Stimulated activated CD8-positive, alpha-beta memory T cell treated with anti-CD3 and anti-CD28 coated beads, Interleukin-4, amount 100 ng/mL, for 4 hours (primary cell): ENCODE measurements around the gene KRTAP1-3.
"Not testable (repeated sequence)": the region's sequence is repeated elsewhere in the genome, so short reads cannot be mapped to it uniquely, and the experiment has no call there.

Source experiments
- DNase-seq, 2 donors: peaks; one replicate each; pipeline ENCODE4 v3.0.0-alpha.2; 2020; ENCODE audit warnings: low read depth in 2 of 2, low spot score in 1 of 2

KRTAP1-3 gene

DNA sequence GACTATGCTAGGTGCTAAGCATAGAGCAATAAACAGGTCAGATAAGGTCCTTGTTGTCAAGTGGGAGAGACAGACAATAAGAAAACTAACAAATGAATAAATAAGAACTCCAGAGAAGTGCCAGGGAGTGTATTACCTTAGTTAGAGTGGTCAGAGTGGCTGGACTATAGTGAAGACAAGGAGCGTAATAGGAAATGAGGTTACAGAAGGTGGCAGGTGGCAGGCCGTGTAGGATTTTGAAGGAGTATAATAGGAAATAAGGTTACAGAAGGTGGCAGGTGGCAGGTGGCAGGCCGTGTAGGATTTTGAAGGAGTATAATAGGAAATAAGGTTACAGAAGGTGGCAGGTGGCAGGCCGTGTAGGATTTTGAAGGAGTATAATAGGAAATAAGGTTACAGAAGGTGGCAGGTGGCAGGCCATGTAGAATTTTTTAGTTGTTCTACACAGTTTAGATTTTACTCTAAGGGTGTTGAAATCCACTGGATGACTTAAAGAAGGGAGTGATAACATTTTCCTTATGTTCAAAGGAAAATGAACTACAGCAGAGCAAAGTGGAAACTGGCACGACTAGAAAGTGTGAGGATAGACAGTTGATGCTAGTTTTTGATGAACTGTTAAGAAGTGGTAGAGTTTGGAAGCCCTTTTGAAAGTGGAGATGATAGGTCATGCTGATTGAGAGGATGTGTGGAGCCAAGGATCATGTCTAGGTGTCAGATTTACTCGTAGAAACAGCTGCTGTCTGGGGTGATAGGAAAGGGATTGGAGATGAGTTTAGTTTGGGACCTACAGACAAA is 22.2 kb downstream of the KRTAP1-3 start:
- DNase-seq = no peak

DNA sequence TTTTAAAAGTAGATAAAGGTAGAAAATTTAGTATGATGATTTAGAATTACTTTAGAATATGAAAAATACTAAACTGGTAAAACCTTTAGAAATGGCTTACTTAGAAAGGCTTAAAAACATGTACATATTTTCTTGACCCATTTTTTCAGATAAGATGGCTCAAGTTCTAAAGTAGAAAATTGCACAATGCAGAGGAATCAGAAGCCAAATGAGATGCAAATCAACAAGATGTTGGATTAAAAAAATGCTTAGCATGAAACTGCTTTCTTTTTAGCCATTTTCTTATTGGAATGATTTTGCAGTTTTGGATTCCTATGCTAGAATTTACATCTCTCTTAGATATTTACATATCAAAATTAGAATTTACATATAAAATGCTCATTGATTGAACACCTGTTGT is 24.2 kb downstream of the KRTAP1-3 start:
- DNase-seq = no peak

DNA sequence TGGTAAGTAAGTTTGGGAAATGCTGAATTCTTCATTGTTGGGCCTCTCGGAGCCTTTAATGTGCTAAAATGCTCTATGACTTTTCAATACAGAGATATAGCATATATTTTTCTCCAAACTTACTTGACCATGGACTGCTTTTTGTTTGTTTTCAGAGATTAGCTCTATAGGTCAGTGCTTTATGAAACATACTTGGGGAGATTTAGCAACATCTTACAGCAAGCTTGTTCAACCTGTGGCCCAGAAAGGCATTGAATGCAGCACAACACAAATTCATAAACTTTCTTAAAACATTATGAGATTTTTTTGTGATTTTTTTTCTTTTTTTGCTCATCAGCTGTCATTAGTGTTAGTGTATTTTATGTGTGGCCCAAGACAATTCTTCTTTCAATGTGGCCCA is 24.7 kb downstream of the KRTAP1-3 start:
- no peak for DNase-seq

DNA sequence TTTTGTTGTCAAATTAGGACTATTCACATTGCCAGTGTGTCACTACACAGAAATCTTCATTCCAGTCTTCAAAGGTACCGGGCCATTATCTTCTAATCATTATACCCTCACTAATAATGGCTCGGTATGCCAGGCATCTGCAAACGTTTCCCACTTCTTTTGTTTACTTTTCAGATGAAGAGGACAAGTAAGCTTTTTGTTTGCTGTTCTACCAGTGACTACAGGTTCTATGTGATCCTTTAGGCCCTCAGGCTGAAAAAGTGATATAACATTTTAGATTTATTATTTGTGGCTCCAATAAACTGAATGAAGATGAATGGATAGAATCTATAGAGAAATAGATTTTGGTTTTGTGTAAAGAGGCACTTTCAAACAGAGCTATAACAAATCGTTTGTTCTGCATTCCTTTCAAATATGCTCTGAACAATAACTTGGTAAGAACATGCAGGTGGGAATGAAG is 25.3 kb downstream of the KRTAP1-3 start:
- DNase-seq = no peak

DNA sequence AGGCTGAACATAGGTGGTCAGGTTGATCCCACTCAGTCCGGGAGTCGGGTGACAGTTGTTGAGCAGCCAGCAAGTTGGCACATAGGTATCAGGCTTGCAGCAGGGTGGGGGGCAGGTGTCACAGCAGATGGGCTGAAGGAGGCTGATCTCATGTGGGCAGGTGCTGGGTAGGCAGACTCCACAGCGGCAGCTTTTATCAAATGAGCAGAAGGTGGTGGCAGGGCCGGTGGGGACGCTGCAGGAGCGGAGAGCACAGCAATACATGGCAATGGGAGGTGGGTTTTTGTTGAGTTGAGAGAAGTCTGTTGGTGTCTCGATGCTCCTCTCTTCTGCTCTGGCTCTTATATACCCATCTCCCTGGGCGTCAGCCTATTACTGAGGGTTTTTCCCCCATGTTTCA is 25.9 kb downstream of the KRTAP1-3 start, which contains the start of gene KRTAP3-1:
Gene KRTAP3-1, minus strand, starts transcription at position 318 of the 400 bp plus-strand sequence. Its CDS starts 54 bp downstream, at position 264.
- no peak for DNase-seq

DNA sequence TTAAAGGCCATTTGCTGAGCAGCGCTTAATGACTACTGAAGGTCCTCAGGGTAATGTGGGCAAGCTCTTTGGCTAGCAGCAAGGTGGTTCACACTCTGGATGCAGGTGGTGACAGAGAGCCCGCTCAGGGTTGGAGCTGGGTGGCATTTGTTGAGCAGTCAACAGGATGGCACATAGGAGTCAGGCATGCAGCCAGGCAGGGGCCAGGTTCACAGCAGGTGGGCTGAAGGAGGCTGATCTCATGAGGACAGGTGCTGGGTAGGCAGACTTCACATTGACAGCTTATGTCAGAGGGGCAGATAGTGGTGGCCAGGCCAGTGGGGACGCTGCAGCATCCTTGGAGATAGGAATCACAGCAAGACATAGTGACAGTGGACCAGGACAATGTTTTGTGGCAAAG is 30.3 kb downstream of the KRTAP1-3 start:
- DNase-seq = no peak

DNA sequence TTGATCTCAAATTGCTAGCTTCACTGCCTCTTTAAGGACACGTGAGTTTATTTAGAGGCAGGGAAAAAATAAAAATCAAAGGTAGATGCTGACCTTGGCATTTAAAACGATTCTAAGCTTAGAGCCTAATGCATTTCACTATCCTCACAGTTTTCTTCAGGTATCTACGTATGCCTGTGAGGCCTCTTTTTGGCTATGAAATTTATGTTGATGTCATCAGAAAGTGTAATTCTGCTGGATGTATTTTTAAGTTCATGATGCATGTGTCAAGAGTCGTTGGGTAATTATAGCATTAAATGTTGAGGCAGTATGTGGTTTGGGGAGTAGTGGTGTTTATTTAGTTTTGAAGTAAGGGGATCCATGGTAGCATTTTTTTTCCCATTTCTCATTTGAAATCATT is 30.7 kb downstream of the KRTAP1-3 start:
- no peak for DNase-seq

DNA sequence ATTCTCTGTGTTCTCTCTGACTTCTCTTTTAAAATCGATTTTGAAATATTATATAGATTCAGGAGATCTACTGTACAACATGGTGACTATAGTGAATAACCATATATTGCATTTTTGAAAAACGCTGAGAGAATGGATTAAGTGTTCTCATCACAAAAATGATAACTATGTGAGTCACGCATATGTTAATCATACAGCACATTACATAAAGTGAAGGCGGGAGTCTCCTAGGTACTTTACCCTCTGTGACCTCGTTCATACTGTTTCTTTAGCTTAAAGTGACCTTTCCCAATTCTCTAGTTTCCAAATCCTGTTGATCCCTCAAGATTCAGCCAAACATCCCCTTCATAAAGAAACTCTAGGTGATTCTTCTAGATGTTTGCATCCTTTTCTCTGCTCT is 31.9 kb downstream of the KRTAP1-3 start:
- DNase-seq = no peak

DNA sequence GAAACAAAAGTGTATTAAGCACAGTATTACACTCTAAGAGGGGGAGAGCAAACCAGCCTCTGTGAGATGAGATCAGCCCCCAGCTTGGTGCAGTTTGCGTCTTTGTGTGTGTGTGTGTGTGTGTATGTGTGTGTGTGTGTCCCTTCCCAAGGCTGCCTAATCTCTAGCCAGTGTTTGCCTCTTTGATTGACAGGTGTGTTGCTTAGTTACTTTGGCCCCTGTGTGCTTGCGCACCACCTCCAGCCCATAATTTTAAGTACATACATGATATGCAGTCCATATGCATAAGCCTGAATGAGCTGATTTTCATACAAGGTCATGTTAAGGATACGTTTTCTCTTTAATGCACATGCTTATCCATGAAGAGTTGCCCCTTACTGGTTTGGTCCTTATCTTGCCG is 32.9 kb downstream of the KRTAP1-3 start:
- no peak for DNase-seq

DNA sequence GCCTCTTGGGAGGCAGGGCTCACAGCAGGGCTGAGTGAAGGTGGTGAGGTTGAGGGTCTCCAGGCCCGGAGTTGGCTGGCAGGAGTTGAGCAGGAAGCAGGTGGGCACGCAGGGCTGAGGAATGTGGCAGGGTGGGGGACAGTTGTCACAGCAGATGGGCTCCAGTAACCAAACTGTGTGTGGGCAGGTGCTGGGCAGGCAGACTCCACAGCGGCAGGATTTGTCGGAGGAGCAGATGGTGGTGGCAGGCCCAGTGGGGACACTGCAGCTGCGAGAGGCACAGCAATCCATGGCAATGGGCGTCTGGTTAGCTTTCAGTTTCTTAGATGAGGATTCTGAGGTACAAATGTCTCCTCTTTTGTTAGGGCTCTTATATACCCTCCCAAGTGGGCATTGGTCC is 35.1 kb downstream of the KRTAP1-3 start, which contains the start of gene KRTAP3-2:
Gene KRTAP3-2, minus strand, starts transcription at position 344 of the 400 bp plus-strand sequence. Its CDS starts 53 bp downstream, at position 291.
- not testable (repeated sequence) for DNase-seq

DNA sequence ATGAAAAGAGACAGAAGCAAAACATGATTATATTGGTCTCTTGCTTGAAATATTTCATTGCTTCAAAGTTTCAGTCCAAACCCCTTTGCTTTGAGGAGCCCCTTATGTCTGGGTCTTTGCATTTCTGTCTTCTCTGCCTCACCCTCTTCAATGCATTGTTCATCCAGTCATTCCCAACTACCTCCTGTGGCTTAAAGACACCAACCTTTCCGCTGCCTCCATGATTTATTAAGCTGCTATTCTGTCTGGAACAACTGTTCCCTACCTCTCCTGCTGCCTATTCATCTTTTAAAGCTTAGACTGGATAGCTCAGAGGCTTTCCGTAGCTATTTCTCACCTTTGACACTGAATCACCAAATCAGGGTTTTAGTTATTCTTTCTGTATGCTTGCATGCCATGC is 37.3 kb downstream of the KRTAP1-3 start:
- no peak for DNase-seq

DNA sequence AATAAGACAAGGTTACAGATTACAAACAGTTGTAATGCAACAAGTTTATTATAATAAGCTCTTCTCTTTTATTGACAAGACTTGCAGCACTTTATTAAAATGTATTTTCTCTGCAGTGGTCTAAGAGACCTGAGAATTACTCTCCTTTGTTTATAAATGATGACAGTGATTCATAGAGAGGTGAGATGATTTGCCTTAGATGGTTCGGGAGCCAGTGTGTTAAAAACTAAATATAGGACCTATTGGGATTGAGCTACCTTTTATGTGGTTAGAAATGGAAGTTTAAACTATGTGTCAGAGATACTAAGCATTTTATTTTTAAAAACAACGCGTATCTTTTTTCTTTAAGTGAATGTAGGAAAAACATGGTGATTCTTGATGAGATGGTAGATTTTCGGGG is 37.8 kb downstream of the KRTAP1-3 start:
- DNase-seq = no peak

DNA sequence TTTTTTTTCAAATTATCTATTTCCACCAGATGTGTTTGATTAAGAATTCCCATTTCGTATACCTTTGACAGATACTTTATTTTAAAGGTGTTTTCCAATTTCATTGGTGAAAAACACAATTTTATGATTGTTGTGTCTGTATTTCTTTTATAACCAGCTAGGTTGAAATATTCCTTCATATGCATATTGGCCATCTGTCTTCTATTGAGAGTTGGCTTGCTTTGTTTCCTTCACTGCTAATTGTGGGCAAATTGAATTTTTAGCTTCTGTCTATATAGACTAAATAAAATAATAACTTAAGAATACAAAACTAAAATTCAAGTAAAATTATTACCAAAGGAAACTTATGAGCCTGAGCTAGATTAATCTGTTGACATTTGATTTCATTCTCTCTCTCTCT is 39.6 kb downstream of the KRTAP1-3 start:
- no peak for DNase-seq

DNA sequence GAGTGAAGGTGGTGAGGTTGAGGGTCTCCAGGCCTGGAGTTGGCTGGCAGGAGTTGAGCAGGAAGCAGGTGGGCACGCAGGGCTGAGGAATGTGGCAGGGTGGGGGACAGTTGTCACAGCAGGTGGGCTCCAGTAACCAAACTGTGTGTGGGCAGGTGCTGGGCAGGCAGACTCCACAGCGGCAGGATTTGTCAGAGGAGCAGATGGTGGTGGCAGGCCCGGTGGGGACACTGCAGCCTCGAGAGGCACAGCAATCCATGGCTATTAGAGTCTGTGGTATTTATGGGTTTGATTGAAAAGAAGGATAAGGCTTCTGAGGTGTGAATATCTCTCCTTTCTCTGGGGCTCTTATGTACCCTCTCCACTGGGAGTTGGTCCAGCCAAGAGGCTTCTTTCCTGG is 40.8 kb downstream of the KRTAP1-3 start, which contains the start of gene KRTAP3-3:
Gene KRTAP3-3, minus strand, starts transcription at position 326 of the 400 bp plus-strand sequence. Its CDS starts 67 bp downstream, at position 259.
- DNase-seq = no peak

DNA sequence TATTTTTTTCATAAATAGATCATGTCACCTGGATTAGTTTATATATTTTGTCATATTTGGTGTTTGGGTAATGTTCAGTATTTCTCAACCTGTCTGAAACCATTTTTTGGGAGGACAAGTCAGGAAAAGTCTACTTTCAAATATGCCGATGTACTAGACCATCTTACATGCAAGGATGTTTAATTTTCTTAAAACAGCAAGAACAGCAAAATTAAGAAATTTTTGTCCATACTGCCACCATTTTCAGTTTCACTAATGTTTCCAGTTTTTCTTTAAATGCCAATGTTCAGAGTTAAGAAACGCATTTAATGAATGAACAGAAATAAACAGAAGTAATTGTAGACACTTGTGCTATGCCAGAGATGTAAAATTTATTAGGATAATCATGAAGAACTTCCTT is 41.6 kb downstream of the KRTAP1-3 start:
- DNase-seq = no peak

DNA sequence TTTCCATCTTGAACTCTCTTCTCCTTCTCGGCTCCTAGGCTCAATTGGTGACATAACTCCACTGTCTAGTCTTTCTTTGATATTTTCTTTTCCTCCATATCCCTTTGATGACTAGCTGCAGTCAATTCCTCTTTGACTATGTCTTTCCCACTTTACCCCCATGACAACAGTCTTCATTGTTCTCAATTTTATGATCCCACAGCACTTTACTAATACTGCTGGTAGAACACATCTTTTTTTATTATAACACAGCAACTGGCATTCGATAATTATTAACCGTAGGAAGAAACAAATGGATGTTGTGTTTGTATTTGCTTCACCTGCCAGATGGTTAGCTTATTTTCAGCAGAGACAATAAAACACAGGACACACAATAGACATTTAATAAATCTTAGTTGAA is 42.0 kb downstream of the KRTAP1-3 start:
- DNase-seq = no peak

DNA sequence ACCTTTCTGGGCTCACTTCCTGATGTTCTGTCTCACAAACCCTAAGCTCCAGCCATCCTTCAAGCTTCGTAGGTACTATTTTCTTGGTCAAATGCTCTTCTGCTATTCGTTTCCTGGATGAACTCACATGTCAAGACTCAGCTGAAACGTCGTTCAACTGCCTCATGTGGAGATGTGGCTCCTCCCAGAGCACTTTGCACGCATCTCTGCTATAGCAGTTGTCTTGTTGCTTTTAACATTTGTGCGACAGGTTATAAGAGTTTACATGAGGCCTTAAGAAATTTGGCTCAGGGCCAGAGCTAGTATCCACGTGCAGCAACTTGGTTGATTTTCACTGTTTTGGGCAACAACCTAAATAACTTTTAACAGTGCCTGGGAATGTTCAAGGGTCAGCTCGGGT is 47.8 kb downstream of the KRTAP1-3 start:
- DNase-seq = no peak

DNA sequence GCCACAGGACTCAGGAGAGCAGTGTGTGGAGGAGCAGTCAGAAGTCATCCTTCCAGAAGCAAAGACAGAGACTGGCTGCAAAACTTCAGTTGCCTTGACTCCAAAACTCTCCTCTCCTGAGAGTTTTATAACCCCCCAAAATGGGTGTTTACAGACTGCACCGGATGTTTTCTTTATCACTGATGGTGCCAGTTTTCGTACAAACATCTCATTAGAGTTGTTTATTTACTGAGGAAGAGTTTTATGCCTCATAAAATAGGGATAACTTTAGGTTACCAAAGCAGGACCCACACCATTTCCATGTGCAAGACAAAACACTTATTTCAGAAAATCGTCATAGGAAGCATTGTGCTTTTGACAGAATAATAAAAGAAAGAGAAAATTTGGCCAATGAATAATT is 50.4 kb downstream of the KRTAP1-3 start, which contains the start of gene KRT40:
Gene KRT40, minus strand, starts transcription at position 101 of the 400 bp plus-strand sequence. Its CDS starts 53 bp downstream, at position 48.
- no peak for DNase-seq
